Measurements from ENCODE around the gene NUAK1.

- no peak for TF ChIP-seq CTCF (IDR thresholded peaks at IDR 0.05)
- TF ChIP-seq REST (IDR thresholded peaks at IDR 0.05; ENCODE audit: insufficient read depth in 1 of 2, low read depth in 2 of 2, low read length in 1 of 2) = no peak
- TF ChIP-seq TCF7L2 (IDR thresholded peaks at IDR 0.05; ENCODE audit: low read depth, low read length) = no peak
Observed at GRCh38 chr12:106049546-106049945, 89.2 kb downstream of the NUAK1 start.
